ENCODE measurements around the gene S100A2. TPM values are rescaled to one million over a fixed set of nuclear protein-coding genes. Genes with fewer than 3 reads are reported as not detected.

Gene S100A2
- total RNA-seq, result 5.3 TPM

GRCh38 chr1:153565529-153566374, at the start of gene S100A2:
S100A2 (minus strand) TSS chr1:153565844; CDS start chr1:153563877, 1,967 bp downstream.

DNA sequence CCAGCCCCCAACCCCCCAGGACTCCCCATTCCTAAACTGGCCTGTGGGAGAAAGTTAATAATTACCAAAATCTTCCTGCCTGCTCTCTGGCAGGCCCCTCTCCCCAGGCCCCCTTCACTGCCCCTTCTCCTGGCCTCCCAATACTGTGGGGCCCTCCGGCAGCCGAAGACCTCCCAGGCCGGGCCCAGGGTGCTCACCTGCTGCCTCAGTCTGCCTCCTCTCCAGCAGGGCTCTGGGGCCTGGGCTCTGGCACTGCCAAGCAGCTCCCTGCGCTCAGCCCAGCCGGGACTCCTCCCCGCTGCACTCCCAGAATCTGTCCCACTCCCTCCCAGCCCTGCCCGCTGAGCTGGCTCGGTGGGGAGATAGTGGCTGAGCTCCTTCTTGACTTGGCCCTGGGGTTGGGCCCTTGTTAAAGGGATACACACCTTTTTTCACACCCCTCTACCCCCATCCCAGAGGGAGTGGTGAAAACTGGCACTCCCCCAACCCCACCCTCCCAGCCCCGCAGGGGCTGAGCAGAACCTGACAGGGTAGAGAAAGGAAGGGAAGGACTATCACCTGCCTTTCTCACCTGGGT, 47.2 kb upstream of the S100A2 start, which contains the start of gene S100A16:
Gene S100A16, minus strand, starts transcription at position 383 of the 577 bp plus-strand sequence. CDS start 4,986 bp downstream, outside the sequence.

GRCh38 chr1:153548722-153549688, 16.6 kb downstream of the S100A2 start, which contains the start of gene S100A3:
S100A3 (minus strand) TSS chr1:153549258; CDS start chr1:153548485, 773 bp downstream.

DNA sequence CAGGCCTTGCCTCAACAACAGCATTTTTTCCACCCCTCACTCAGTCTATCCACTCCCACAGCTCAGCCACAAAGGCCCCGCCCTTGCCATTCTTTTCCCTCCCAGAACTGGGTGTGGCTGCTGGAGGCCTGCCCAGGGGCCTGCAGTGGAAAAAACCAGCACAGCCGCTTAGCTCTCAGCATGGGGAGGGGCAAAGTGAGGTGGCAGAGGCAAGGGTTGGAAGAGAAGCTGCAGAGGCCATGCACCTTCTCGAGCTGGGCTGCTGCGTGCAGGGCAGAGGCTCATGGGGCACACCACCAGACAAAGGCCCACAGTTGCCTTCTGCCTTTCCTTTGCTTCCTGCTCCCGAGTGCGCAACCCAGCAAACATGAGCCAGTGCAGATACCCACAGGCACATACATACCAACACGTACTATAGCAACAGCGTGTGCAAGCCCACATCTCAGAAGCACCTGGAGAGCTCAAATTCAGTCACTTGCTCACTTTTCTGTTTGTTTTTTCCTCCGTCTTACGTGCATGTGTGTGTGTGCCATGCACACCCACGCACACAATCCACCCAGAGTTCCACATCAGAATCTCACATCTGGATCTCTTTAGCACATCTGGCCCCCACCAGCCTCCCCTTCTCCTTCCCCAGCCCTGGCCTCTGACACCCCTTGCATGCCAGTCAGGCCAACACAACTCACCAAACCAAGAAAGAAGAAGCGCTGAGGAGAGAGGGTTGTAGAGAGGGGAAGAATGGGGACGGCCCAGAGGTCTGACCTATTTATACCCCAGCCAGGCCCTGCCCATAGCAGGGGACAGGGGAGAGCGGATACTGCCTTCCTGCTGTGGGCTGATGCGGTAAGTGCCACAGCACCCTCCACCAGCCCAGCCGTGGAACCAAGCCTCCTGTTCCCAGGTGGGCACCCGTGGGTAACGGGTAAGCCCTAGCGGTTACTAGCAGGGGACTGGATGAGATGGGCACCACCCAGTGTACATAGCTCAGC, 20.3 kb downstream of the S100A2 start, which contains the start of gene S100A4:
Gene S100A4, minus strand, starts transcription at position 740 of the 989 bp plus-strand sequence. CDS start 1,012 bp downstream, outside the sequence.

GRCh38 chr1:153540394-153541361, 25.0 kb downstream of the S100A2 start, which contains the start of gene S100A5:
S100A5 (minus strand) TSS chr1:153540934; CDS start chr1:153540191, 743 bp downstream.

GRCh38 chr1:153535242-153536011, 30.2 kb downstream of the S100A2 start, which contains the start of gene S100A6:
S100A6 (minus strand) TSS chr1:153535991; CDS start chr1:153535339, 652 bp downstream.

Other genes starting within 250 kb of the S100A2 start
- not detected for gene PGLYRP4, start 217.0 kb downstream of the S100A2 start, total RNA-seq
- 258 TPM for gene S100A9, start 208.0 kb downstream of the S100A2 start, total RNA-seq
- 32.5 TPM for gene S100A12, start 190.2 kb downstream of the S100A2 start, total RNA-seq
- gene S100A8, start 174.8 kb downstream of the S100A2 start, total RNA-seq, result 89.2 TPM
- not detected for gene S100A7A, start 149.3 kb downstream of the S100A2 start, total RNA-seq
- gene S100A7, start 105.2 kb downstream of the S100A2 start, total RNA-seq, result not detected
- 221 TPM for gene S100A6, start 29.9 kb downstream of the S100A2 start, total RNA-seq
- 0.82 TPM for gene S100A5, start 24.9 kb downstream of the S100A2 start, total RNA-seq
- gene S100A4, start 20.0 kb downstream of the S100A2 start, total RNA-seq, result 37.4 TPM
- not detected for gene S100A3, start 16.6 kb downstream of the S100A2 start, total RNA-seq
- 78.6 TPM for gene S100A16, start 47.3 kb upstream of the S100A2 start, total RNA-seq
- 5.7 TPM for gene S100A14, start 50.5 kb upstream of the S100A2 start, total RNA-seq
- gene S100A13, start 61.7 kb upstream of the S100A2 start, total RNA-seq, result 71.6 TPM
- 5.3 TPM for gene S100A1, start 62.6 kb upstream of the S100A2 start, total RNA-seq
- gene CHTOP, start 68.2 kb upstream of the S100A2 start, total RNA-seq, result 81.1 TPM
- 39.3 TPM for gene SNAPIN, start 92.9 kb upstream of the S100A2 start, total RNA-seq
- gene ILF2, start 105.1 kb upstream of the S100A2 start, total RNA-seq, result 133 TPM
- gene NPR1, start 112.8 kb upstream of the S100A2 start, total RNA-seq, result 61.4 TPM
- 67.8 TPM for gene INTS3, start 162.2 kb upstream of the S100A2 start, total RNA-seq
- 30.2 TPM for gene SLC27A3, start 209.6 kb upstream of the S100A2 start, total RNA-seq

Data from metanephros (tissue), 1 donor.